Activated CD8-positive, alpha-beta memory T cell treated with anti-CD3 and anti-CD28 coated beads for 24 hours (primary cell): ENCODE data around the gene GRIK5.

Experiments
- DNase-seq: peaks from one replicate; pipeline ENCODE4 v3.0.0-alpha.2; 2020

Gene GRIK5

DNA sequence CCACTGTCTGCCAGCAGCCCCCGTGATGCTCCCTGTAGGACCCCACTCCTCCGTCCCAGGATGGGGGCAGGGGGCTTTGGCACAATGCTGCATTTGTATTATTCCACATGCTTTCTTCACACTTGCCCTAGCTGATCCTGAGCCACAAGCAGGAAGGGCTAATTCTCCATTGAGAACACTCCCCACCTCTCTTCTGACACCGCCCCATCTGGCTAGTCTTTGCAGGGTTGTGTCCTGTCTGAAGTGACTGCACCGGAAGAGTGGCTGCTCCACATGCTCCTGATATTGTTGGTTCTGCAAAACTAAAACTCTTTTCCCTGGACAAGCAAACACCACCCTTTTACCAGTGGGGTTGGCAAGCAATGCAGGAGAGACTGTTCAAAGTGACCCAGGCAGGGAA, 23.9 kb upstream of the GRIK5 start:
- DNase-seq, result no peak

DNA sequence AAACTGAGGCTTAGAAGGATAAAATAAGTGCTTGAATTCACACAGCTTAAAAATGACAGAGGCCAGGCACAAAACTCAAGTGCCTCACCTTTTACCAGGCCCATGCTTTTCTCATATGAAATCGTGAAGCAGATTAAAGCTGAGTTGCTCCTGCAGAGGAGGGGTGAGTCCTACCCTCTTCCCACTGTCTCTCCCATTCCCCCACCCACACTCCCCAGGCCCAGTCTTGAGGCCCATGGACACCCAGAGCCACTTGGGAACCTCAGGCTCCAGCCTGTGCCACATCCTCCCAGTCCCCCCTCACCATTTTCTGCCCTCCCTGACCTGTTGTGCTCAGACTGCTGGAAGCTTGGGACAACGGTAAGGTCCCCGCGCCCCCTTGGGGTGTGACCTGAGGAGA, 23.5 kb upstream of the GRIK5 start:
- DNase-seq, result no peak

DNA sequence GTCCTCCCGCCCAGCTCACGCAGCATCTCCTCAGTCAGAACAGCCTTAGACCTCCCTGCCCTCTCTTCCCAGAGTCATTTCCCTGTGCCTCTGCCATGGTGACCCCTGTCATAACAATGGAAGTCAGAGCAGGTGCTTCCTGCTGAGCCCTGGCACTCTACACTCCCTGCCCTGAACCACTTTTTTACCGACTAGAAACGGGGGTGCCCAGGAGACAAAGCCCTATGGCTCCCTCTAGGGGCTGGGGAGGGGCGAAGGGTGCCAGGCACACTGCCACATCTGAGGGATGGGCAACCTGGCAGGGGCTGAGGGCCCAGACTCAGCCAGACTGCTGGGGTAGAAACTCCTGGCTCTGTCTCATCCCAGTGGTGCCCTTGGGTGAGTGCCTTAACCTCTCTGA, 22.3 kb upstream of the GRIK5 start:
- DNase-seq, result no peak

DNA sequence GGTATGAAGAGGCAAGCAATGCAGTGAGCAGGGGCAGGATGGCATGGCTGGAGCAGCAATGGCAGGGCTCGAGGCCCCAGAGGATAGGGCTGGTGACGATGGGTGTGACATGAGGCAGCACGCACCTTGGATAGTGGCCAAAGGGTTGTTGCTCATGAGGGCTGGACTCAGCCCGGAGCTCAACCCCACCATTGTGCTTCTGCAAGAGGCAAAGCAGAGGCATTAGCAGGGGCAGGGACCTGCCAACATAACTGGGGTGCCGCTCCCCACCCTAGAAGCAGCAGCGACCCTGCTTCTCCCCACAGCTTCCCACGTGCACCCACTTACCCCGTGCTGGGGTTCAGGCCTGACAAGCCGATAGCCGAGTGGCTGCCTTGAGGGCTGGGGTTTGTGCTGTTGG, 21.7 kb upstream of the GRIK5 start:
- no peak for DNase-seq

DNA sequence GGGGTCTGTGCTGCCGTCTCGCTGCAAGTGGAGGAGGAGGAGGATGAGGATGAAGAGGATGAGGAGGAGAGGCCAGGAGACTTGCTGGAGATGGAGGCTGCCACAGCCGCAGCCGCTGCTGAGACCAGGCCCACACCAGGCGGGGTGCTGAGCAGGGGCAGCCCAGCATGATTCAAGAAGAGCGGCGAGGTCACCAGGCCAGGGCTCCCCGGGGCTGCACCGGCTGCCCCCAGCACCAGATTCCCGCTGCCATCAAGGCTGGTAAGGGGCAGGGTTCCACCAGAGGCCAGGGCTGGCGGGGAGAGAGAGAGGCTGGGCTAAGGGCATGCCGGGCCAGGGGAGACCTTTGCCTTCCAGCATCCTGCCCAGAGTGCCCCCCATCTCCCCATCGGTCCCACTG, 21.3 kb upstream of the GRIK5 start:
- no peak for DNase-seq

DNA sequence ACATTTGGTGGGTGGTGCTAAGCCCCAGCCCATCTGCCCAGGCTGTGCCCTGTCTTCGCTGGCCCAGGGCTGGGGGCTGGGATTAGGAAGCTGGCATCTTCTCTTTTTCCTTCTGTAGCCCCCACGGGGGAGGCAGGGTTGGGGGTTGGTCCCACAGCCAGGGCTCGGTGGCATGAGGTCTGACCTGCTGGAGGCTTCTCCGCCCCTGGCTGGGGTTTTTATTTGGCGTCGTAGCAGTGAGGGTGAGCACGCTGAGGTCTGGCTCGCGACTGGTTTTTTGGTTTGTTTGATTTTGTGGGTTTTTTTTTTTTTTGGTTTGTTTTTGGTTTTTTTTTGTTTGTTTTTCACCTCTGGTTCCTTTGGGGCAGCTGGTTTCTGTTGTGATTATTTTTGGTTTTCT, 20.7 kb upstream of the GRIK5 start:
- no peak for DNase-seq

DNA sequence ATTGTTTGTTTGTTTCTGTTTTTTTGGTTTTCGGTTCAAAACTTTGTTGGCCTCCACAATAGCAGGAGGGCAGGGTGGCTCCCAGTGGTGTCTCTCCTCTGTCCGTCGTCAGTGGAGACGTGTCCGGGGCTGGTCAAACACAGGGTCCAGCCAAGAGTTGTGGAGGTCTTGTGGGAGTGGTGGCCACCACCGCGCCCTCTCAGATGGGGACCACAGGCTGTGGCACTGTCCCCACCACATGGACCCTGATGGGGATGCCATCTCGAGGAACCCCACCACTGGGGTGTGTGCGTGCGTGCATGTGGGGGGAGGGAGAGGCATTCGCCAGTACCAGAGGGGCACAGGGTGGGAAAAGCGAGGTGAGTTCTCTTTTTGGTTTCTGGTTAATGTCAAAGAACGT, 19.8 kb upstream of the GRIK5 start:
- DNase-seq, result no peak

DNA sequence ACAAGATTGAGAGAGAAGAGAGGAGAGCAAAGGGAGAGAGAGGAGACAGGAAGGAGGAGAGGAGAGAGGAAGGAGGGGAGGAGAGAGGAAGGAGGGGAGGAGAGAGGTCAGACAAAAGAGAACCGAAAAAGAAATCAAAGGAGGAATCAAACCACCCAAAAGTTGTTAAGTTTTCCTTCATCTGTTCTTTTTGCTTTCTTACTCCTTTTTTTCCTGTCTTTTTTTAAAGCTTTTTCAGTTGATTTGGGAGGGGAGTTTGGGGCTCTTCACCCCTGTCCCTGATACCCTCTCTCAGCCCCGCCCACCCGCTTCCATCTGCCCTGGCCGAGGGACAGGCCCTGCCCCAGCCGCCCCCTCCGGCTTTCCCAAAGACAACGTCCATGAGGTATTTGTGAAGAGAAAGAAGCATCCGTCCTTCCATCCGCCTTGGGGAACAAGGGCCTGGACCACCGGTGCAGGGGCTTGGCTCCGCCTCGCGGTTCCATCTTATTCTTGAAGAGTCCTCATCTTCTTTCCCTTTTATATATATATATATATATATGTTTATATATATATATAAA, 19.3 kb upstream of the GRIK5 start:
- DNase-seq, result no peak

DNA sequence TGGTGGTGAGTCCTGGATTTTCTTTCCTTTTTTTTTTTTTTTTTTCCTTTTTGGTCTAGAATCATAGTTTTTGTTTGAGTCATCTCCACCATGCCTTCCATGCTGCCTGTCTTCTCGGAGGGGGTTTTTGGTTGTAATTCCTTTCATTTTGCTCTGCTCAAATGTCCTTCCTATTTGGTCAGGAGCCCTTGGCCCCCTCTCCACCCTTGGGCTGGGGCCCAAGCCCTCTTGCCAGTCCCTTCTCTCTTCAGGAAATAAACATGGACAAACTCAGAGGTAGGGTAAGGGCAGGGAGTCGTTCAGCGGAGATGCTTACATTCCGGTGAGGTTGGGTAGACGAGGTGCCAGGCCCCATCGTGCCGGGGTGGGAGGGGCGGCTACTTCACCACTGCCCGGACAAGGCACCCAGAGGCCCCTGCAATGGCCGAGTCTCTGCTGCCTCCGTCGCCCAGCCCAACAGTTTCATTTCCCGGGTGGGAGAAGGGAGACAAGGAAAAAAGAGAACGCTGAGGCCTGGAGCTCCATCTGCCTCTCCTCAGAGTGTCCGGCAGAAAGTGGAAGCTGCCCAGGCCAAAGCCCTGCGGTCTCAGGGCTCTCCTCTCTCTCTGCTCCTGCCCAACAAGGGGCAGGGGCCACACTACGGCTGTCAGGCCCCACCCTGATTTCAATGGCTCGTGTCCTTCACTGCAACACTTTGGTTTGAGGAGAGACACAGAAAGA, 18.6 kb upstream of the GRIK5 start:
- no peak for DNase-seq

DNA sequence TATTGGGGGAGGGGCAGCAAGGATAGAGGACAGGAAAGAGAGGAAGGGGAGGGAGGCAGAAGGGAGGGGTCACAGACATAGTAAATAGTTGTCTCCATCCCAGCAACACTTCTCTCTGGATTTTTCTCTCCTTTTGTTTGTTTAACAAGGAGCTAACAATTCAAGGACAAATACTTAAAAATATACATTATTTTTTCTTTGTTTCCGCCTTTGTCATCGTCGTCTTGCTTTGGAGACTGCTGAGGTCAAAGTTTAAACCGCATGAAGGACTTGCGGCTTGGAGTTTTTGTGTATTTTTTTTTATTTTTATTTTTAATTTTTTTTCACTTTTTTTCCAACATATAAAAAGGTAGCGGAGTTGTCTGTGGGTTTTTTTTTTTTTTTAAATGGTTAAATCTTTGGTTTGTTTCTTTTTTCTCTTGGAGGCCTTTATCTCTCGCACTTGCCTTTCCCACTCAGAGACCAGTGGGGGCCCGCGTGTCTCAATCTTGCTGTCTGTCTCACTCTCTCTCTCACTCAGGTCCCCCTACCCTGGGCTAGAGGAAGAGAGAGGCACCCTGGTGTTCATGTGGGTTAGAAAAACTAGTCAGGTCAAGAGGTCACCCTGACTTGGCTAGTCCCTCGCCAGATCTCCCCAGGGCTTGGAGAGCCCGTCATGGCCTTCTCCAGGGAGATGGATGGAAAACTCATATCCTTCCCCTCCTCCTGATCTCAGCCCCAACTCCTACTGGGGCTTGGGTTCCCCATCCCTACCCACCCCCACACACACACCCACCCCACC, 17.0 kb upstream of the GRIK5 start:
- DNase-seq, result no peak

DNA sequence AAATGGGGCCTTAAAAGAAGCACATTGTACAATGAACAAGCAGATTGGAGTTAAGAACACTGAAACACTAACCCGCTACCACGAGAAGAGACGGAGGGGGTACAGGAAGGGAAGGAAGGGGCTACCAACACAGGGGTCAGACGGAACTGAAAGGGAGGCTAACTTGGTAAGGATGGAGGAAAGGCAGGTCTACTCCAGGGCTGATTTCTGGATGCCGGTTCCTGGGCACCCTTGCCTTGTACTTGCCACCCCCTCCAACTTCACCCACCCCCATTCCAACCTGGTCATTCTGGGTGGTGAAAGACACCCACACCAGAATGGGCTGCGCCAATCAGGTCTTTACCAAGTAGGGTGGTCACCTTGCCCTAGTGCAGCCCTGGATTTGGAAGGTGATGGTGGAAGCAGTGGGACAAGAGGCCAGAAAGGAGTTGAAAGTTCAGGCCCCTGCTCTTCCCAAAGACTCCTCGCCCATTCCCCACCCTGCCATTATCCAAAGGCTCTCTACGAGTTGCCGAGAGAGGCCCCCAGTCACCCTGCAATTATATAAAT, 16.3 kb upstream of the GRIK5 start:
- DNase-seq, result no peak

DNA sequence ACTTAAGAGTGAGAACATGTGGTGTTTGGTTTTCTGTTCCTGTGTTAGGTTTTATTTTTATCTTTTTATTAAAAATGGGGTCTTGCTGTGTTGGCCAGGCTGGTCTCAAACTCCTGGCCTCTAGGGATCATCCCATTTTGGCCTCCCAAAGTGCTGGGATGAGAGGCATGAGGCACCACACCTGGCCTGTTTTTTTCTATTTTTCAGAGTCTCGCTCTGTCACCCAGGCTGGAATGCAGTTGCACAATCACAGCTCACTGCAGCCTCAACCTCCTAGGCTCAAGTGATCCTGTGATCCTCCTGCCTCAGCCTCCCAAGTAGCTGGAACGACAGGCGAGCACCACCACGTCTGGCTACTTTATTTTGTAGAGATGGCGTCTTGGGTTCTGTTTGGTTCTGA, 13.5 kb upstream of the GRIK5 start:
- DNase-seq, result no peak

DNA sequence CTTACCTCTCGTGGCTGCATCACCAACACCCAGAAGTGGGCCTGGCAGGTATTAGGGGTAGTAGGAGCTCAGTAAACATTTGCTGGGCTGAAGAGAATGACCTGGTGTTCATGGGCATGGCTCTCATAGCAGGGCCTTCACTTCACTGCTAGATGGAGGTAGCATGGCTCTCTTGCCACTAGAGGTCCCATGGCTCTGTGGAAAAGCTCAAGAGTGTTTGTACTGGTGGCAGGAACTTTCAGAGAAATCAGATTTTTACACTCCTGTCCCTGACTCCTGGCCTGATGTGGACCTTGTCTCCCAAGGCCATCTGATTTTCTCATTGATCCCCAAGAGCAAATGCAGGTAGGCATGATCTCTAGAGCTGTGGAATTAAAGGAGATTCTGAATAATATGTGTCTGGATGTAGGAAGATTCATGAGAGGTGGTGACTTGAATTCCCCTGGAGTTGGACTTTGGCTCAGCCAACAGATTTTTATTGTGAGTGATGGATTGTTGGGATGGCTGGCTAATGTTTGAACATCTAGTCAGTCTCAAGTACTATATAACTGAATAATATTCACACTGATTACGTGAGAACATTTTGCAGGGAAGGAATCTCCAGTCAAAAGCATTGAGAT, 11.7 kb upstream of the GRIK5 start:
- DNase-seq, result no peak

DNA sequence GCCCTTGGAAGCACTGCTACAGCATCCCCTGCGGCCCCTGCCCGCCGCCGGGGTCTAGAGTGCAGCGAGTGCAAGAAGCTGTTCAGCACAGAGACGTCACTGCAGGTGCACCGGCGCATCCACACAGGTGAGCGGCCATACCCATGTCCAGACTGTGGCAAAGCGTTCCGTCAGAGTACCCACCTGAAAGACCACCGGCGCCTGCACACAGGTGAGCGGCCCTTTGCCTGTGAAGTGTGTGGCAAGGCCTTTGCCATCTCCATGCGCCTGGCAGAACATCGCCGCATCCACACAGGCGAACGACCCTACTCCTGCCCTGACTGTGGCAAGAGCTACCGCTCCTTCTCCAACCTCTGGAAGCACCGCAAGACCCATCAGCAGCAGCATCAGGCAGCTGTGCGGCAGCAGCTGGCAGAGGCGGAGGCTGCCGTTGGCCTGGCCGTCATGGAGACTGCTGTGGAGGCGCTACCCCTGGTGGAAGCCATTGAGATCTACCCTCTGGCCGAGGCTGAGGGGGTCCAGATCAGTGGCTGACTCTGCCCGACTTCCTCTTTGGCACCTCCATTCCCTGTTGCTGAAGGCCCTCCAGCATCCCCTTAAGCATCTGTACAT, 10.9 kb upstream of the GRIK5 start:
- no peak for DNase-seq

DNA sequence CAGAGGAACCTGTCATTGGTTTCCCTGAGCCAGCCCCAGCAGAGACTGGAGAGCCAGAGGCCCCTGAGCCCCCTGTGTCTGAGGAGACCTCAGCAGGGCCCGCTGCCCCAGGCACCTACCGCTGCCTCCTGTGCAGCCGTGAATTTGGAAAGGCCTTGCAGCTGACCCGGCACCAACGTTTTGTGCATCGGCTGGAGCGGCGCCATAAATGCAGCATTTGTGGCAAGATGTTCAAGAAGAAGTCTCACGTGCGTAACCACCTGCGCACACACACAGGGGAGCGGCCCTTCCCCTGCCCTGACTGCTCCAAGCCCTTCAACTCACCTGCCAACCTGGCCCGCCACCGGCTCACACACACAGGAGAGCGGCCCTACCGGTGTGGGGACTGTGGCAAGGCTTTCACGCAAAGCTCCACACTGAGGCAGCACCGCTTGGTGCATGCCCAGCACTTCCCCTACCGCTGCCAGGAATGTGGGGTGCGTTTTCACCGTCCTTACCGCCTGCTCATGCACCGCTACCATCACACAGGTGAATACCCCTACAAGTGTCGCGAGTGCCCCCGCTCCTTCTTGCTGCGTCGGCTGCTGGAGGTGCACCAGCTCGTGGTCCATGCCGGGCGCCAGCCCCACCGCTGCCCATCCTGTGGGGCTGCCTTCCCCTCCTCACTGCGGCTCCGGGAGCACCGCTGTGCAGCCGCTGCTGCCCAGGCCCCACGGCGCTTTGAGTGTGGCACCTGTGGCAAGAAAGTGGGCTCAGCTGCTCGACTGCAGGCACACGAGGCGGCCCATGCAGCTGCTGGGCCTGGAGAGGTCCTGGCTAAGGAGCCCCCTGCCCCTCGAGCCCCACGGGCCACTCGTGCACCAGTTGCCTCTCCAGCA, 10.1 kb upstream of the GRIK5 start:
- no peak for DNase-seq

DNA sequence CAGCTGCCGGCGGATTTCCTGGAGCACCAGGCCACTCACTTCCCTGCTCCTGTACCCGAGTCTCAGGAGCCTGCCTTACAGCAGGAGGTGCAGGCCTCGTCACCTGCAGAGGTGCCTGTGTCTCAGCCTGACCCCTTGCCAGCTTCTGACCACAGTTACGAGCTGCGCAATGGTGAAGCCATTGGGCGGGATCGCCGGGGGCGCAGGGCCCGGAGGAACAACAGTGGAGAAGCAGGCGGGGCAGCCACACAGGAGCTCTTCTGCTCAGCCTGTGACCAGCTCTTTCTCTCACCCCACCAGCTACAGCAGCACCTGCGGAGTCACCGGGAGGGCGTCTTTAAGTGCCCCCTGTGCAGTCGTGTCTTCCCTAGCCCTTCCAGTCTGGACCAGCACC, 9.3 kb upstream of the GRIK5 start:
- DNase-seq, result no peak

DNA sequence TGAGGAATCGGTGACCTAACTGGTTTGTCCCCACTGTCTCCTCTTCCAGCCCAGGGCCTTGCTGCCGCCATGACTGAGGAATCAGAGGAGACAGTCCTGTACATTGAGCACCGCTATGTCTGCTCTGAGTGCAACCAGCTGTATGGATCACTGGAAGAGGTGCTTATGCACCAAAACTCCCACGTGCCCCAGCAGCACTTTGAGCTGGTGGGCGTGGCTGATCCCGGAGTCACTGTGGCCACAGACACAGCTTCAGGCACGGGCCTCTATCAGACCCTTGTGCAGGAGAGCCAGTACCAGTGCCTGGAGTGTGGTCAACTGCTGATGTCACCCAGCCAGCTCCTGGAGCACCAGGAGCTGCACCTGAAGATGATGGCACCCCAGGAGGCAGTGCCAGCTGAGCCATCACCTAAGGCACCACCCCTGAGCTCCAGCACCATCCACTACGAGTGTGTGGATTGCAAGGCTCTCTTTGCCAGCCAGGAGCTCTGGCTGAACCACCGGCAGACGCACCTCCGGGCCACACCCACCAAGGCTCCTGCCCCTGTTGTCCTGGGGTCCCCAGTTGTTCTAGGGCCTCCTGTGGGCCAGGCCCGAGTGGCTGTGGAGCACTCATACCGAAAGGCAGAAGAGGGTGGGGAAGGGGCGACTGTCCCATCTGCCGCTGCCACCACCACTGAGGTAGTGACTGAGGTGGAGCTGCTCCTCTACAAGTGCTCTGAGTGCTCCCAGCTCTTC, 8.7 kb upstream of the GRIK5 start:
- no peak for DNase-seq

DNA sequence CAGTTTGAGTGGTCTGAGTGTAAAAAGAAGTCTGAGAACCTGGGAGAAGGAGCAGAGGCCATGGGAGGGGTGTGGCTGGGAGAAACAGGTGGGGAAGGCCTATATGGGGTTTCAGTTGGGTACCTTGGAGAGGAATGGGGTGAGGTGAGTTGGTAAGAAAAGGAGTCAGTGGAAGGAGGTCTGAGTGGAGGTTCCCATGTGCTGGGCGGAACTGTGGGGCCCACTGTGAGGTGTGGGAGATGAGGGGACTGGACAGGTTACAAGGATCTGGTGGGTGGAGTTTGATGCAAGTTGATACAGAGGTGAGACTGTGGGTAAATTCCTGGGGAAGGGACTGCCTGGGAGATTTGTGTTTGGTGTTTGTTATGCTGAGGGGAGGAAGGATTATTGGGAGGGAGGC, 8.1 kb upstream of the GRIK5 start:
- no peak for DNase-seq

DNA sequence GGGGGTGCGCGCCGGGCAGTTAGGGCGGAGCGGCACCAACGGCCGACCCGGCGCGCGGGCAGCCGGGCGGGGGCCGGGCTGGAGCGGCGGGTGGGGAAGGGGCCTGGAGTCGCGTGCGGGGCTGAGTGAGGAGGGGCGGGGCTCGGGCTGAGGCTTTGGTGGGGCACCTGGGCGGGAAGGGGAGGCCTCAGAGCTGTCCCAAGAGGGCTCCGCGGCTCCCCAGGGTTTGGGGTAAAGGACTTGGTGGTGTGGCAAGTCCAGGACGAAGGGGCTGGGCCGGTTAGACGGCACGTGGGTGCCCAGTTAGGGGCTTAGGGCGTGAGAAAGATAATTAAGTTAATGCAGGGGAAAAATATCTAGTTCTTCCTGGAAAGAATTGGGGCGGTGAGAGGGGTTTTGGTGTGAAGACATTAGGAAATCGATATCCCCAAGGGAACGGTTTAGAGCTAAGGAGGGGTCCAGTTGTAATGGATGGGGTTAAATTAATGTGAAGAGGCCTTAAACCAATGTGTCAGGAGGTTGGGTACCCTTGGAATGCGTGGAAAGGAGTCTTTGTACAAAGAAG, 6.5 kb upstream of the GRIK5 start:
- DNase-seq, result no peak

DNA sequence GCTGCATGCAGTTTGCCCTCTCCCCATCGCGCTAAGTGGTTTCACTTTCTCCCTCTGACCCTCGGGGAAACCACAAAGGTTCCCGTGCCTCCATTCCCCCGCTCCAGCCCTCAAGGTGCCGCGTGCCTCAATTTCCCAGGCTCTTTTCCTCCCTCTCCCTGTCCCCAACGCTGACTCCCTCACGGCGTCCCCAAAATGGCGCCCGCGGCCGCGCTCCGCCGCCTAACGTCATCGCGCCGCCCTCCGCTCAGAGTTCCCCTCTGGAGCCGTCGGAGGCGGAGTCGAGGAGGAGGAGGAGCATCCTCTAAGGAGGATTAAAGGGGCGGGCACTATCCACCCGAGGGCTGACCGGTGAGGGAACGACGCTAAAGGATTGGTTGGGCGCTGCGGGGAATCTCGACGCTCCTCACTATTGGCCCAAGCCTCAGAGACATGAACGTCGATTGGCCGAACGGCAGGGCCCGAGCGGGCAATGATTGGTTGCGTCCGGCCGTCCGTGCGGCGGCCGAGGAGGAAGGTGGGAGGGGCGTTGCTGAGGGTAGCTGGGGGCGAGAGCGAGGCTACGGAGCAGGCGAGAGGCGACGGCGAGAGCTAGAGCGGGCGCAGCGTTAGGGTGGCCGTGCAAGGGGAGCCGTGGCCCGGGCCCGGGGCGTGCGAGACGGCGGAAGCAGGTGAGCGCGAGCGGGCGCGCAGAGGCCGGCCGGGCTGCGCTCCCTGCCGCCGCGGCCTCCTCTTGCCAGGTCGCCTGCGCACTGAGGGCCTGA, 5.8 kb upstream of the GRIK5 start, which contains the start of gene ZNF574:
TSS of gene ZNF574 (plus strand) at position 551 of the 764 bp plus-strand sequence. CDS start 2,441 bp downstream, outside the sequence.
- DNase-seq, result peak; percentile 97
